Pancreas (tissue), 10 donors: ENCODE results near the gene MTSS2. TPM values are rescaled to one million over a fixed set of nuclear protein-coding genes. Genes with fewer than 3 reads are reported as not detected.

Experiments
- ATAC-seq, 4 donors: fragments of 200-7000 bp; cut with Tn5 transposase; one replicate each; pipeline versions ENCODE4 v1.8.0 to v1.9.1; 2020; ENCODE audit warnings: mild to moderate bottlenecking in 4 of 4, moderate library complexity in 4 of 4
- DNase-seq, 6 donors: peaks; one replicate each; pipeline ENCODE4 v3.0.0-alpha.2; 2020
- FAIRE-seq: peaks from 2 replicates; lab custom pipeline; 2012; peaks lifted over from hg19 to GRCh38; lab: Jason Lieb, UNC
- H3K27ac ChIP-seq, 4 donors: fragments of 200-600 bp; sonication (generic); 1 replicate in 3 of 4; 2 replicates in 1 of 4; pipeline versions ENCODE4 v1.5.0 to v1.8.0; 2020
- H3K27me3 ChIP-seq, 4 donors: fragments of 200-600 bp; one replicate each; pipeline ENCODE4 v1.8.0; 2021
- H3K36me3 ChIP-seq, 3 donors: fragments of 200-600 bp; sonication (generic) in 1 of 3; one replicate each; pipeline versions ENCODE4 v1.5.0 to v1.8.0; 2020 to 2021
- H3K4me1 ChIP-seq, 3 donors: fragments of 200-600 bp; one replicate each; pipeline ENCODE4 v1.8.0; 2021
- H3K4me3 ChIP-seq, 4 donors: fragments of 200-600 bp; sonication (generic) in 2 of 4; one replicate each; pipeline versions ENCODE4 v1.5.0 to v1.8.0; 2020 to 2021
- H3K9me3 ChIP-seq, 4 donors: fragments of 200-600 bp; one replicate each; pipeline ENCODE4 v1.8.0; 2021
- WGBS, 2 donors: extraction: QIAGEN DNeasy Blood & Tissue Kit; methylation state at CpG; one replicate each; pipeline ENCODE4 v1.1.7; 2013; 5-methylcytosine and 5-hydroxymethylcytosine counted together
- intact Hi-C, 3 donors: fragments of 100-400 bp; cut with DNase I; formaldehyde crosslinking; loops; one replicate each; pipeline versions ENCODE4 v1.11.1 to v1.14.2; 2022
- polyA plus RNA-seq, 2 donors: library from polyadenylated mRNA; stranded (reverse); fragments of 200-250 nt; gene quantifications; one replicate each; pipeline ENCODE4 v1.2.3, GENCODE V29; 2013
- total RNA-seq, 6 donors: library from RNA; stranded (reverse); fragmentation: NEBNext Ultra II Directional in 4 of 6; extraction: Animal tissue kit (Norgen Biotek cat#: 25700) in 4 of 6; gene quantifications; one replicate each; pipeline versions ENCODE4 v1.2.1 to v1.2.4, GENCODE V29; 2021 to 2023
- TF ChIP-seq, protein P1 (sequence below), 4 donors: fragments of 200-600 bp; sonication (generic) in 3 of 4; IDR thresholded peaks; one replicate each; pipeline versions ENCODE4 v1.5.0 to v1.8.0; 2021; ENCODE audit warnings: antibody characterized with exemption in 4 of 4
- donor health status: healthy with polysubstance abuse.
- donor health status: DM: no; HTN: no; CAD: no; lungs with moderate emphysema.
- donor health status: DM: no; HTN: no; CAD: no.
- donor health status: control.
- donor health status: control.
- donor health status: Bipolar disorder and iron deficiency.
- donor health status: DM: yes; HTN: yes; CAD: no.
- donor health status: DM: no; HTN: no; CAD: no.
- donor health status: DM: no; HTN: no; CAD: no.
- donor health status: DM: yes; HTN: yes; CAD: no.

The MTSS2 gene
- total and polyA plus RNA-seq, 8 donors = 5.0 to 39.1 (median 9.8) TPM

DNA sequence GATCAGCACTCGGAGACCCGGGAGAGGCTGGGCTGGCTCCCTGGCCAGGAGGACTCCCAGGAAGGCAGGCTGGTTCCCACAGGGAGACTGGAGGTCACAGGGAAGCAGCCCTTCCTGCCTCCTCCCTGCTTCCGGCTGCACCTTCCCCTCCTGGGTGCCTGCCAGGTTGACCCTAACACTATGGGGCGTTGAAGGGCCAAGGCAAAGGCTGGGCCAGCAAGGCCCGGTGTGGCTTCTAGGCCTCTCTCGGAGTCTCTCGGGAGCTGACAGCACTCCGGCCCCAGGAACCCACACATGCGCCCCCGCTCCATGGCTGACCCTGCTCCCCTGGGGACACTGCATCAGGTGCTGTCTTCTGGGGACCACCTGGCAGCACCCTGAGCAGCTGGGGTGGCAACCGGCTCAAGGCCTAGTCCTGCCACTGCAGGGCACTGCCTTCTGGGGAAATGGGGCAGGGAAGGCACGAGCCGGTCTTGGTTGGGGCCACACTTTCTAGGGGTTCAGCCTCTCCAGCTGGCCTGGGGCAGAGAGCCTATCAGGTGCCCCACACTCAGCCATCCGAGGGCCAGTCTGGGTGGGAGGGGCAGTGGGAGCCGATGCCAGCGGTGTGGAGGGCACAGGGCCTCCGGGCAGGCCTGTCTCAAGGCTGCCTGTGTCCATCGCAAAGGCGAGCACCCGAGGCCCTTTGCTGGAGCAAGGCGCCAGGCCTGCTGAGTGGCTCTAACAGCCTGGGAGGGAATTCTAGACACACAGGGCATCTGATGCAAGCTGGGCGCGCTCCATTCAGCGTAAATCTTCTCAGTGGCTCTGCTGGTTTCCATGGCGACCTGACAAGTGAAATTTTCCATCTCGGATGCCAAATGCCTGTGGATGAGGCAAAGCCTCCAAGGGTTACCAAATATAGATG, 5.6 kb upstream of the MTSS2 start:
- Histone ChIP-seq H3K9me3 (no peaks in the 10 kb centered on the region), H3K27me3 (no peaks in the 10 kb centered on the region), H3K4me1 (no peaks in the 10 kb centered on the region), H3K27ac (no peak overlapping the region), H3K36me3 (no peaks in the 10 kb centered on the region), H3K4me3 (no peak overlapping the region)
- FAIRE-seq = no peak
- DNase-seq = peak in 2 of 6 donors; percentile 29 to 82
- WGBS, 2 donors = 87 to 91% methylated on average over 22 to 26 of the region's 26 CpGs
- TF ChIP-seq, protein P1, sequence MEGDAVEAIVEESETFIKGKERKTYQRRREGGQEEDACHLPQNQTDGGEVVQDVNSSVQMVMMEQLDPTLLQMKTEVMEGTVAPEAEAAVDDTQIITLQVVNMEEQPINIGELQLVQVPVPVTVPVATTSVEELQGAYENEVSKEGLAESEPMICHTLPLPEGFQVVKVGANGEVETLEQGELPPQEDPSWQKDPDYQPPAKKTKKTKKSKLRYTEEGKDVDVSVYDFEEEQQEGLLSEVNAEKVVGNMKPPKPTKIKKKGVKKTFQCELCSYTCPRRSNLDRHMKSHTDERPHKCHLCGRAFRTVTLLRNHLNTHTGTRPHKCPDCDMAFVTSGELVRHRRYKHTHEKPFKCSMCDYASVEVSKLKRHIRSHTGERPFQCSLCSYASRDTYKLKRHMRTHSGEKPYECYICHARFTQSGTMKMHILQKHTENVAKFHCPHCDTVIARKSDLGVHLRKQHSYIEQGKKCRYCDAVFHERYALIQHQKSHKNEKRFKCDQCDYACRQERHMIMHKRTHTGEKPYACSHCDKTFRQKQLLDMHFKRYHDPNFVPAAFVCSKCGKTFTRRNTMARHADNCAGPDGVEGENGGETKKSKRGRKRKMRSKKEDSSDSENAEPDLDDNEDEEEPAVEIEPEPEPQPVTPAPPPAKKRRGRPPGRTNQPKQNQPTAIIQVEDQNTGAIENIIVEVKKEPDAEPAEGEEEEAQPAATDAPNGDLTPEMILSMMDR (IDR thresholded peaks at IDR 0.05) = no peak
- intact Hi-C loops = no loop called here
- peak in 2 of 4 donors; percentile 32 to 46 for ATAC-seq

DNA sequence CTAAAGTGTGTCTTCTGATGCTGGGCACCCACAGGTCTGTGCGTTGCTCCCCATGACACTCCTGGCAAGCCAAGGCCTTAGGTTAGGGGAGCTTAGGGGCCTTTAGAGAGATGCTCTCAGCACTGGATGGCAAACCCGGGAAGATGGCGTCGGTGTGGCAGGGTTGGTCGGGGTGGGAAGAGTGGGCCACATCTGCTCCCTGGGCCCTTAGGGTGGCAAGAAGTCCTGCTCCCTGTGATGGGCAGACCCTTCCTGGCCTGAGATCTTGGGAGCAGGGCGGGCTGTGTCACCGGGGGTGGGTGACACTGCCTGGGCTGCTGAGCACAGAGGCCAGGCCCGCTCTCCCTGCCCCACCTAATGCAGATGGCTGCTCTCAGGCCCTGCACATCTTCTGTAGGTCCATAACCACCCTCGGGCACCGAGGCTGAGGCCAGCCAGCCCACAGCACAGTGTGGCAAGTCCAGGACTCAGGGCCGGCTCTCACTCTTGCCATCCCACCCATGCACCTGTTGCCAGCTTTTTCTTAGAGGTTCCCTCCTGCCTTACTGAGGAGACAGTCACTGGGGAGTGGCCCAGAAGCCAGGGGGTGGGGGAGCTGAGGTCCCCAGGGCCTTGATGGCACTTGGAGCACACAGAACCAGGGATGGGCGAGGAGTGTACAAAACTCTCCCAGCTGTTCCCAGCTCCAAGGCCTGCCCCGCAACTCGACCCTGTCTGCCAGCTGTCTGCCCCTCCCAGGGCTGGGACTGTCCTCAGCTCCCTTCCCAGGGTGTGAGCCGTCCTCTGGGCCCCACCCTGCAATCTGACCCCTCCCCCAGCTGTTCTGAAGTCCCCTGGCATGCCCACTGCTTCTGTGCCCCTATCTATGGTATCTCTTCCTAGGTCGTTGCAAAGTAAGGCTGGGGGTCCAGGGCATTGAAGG, 4.4 kb upstream of the MTSS2 start:
- no peaks in the 10 kb centered on the region for H3K27me3 ChIP-seq
- no peak overlapping the region for H3K27ac ChIP-seq
- no peak for ATAC-seq
- TF ChIP-seq, protein P1 (IDR thresholded peaks at IDR 0.05) = no peak
- WGBS, 2 donors = 90 to 92% methylated on average over 13 to 16 of the region's 16 CpGs
- H3K9me3 ChIP-seq = no peaks in the 10 kb centered on the region
- intact Hi-C loops = no loop called here
- H3K4me3 ChIP-seq = no peak overlapping the region
- no peaks in the 10 kb centered on the region for H3K4me1 ChIP-seq
- no peaks in the 10 kb centered on the region for H3K36me3 ChIP-seq
- peak in 2 of 6 donors; percentile 14 to 54 for DNase-seq
- FAIRE-seq = no peak

DNA sequence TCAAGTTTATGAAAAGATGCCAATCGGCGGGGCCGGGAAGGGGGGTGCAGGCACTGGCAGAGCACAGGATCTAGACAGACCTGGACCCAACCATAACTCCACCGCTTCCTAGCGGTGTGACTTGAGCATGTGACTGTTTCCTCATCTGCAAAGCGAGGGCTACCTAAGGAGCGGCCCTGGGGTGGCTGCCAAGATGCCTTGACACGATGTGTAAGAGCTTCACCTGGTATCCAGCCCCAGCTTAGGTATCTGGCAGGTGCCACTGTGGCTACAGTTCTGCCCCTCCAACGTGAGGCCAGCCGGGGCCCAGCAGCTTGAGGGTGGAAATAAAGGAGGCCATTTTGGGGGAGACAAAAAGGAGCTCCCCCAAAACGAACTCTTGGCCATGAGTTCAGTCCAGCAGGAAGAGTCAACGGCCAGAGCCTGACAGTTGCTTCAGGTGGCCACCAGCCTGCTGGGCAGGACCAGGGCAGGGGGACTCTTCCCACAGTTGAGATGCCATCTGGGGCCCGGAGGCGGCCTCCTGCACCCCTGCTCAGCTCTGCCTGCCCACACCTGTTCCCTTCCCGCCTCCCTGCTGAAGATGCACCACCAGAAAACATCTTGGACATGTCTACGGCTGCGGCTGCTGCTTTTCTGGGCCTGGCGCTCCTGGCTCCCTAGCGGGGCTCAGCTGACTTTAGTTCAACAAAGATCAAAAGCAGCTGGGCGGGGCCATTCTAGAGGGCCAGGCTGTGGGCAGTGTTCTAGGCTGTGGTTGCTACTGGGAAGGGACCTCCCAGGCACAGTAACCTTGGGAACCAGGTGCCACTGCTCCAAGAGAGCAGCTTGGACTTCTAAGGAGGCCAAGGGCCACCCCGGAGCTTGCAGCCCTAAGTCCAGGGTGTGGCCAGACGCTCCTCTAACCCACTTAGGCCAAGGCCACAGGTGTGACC, 3.4 kb upstream of the MTSS2 start:
- Histone ChIP-seq H3K4me1 (no peaks in the 10 kb centered on the region), H3K4me3 (no peak overlapping the region), H3K36me3 (no peaks in the 10 kb centered on the region), H3K27ac (no peak overlapping the region), H3K9me3 (no peaks in the 10 kb centered on the region), H3K27me3 (no peaks in the 10 kb centered on the region)
- DNase-seq (peak in 2 of 6 donors; percentile 28 to 62), ATAC-seq (peak in 1 of 4 donors; percentile 3), FAIRE-seq (no peak)
- 89 to 93% methylated on average over 22 of the region's 22 CpGs for WGBS, 2 donors
- TF ChIP-seq, protein P1 (IDR thresholded peaks at IDR 0.05) = no peak
- intact Hi-C loops = no loop called here

DNA sequence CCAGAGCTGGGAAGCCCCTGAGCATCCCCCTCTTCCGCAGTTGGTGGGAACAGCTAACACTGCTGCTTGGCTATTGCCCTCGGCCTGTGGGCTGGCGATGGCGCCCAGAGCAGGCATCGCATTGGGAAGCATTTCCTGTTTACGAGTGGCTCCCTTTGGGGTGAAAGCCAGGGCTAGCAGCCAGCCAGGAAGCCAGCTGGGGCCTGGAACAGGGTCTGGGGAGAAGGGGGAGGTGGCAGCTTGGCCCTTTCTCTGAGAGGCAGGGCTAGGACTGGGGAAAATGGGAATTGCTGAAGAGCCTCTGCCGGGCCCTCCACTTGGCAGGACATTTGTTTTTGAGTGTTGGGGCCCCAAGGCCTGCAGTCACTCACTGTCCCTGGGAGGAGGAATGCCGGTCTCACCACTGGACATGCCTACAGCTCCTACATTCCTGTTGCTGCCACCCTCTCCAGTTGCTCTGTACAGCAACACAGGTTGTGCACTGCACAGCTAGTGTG, 2.4 kb upstream of the MTSS2 start:
- peak in 2 of 6 donors; percentile 42 to 72 for DNase-seq
- H3K9me3 ChIP-seq = no peaks in the 10 kb centered on the region
- ATAC-seq = no peak
- H3K36me3 ChIP-seq = no peaks in the 10 kb centered on the region
- H3K27me3 ChIP-seq = no peaks in the 10 kb centered on the region
- intact Hi-C loops = no loop called here
- no peaks in the 10 kb centered on the region for H3K4me1 ChIP-seq
- FAIRE-seq = no peak
- peak overlapping the region in 2 of 4 donors; percentile 28 for H3K27ac ChIP-seq
- TF ChIP-seq, protein P1 (IDR thresholded peaks at IDR 0.05) = no peak
- WGBS, 2 donors = 65 to 69% methylated on average over 8 of the region's 8 CpGs
- no peak overlapping the region for H3K4me3 ChIP-seq
